ENCODE data around the gene ANTKMT.
"Not testable (repeated sequence)": the region's sequence is repeated elsewhere in the genome, so short reads cannot be mapped to it uniquely, and the experiment has no call there.

The ANTKMT gene

DNA sequence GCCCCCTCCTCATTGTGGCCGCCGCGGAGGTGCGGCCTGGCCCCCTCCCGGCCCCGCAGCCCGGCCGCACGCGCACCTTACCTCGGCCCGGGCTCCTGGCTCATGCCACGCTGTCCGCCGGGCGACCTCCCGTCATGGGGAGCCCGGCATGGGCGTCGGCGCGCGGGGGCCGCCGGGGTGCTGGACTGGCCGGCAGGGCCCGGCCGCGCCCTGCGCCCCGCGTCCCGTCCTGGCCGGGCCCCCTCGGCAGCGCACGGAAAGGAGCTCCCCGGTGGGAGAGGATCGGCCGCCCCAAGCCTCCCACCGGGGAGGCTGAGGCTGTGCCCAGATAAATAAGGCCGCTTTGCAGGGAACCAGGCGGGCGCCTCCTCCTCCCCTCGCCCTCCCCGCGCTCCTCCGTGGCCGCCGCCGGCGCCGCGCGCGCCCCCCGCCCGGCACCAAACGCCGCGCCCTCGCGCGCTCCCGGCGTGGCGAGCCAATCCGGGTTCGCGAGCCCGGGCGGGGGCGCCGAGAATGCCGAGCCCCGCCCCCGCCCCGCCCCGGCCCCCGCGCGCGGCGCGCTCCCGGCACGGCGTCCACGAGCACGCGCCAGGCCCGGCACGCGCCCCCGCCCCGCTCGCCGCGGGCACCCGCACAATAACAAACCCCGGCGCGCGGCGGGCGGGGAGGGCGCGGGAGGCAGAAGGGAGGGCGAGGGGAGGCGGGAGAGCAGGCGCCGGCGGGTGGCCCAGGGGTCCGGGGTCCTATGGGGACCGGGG, 15.3 kb upstream of the ANTKMT start, which contains the start of gene FBXL16:
FBXL16 (minus strand) TSS at position 371 of the 758 bp plus-strand sequence. CDS start 8,396 bp downstream, outside the sequence.
- Histone ChIP-seq H3K27me3 (ENCODE audit: control insufficient read depth in 1 of 2, insufficient read depth in 2 of 2, low read length in 2 of 2) (peaks cover 50 to 91% of the 10 kb centered on the region in 2 donors), H3K36me3 (ENCODE audit: insufficient read depth, low read length) (no peaks in the 10 kb centered on the region), H3K4me3 (ENCODE audit: low read depth in 1 of 2, low read length in 2 of 2) (no peak within 1 kb of the TSS), H3K9ac (ENCODE audit: low read length) (no peak within 1 kb of the TSS), H3K4me1 (ENCODE audit: insufficient read depth, low read length) (no peaks in the 10 kb centered on the region), H3K27ac (ENCODE audit: low read depth, low read length) (no peak within 1 kb of the TSS), H3K9me3 (ENCODE audit: low read length) (no peaks in the 10 kb centered on the region)

DNA sequence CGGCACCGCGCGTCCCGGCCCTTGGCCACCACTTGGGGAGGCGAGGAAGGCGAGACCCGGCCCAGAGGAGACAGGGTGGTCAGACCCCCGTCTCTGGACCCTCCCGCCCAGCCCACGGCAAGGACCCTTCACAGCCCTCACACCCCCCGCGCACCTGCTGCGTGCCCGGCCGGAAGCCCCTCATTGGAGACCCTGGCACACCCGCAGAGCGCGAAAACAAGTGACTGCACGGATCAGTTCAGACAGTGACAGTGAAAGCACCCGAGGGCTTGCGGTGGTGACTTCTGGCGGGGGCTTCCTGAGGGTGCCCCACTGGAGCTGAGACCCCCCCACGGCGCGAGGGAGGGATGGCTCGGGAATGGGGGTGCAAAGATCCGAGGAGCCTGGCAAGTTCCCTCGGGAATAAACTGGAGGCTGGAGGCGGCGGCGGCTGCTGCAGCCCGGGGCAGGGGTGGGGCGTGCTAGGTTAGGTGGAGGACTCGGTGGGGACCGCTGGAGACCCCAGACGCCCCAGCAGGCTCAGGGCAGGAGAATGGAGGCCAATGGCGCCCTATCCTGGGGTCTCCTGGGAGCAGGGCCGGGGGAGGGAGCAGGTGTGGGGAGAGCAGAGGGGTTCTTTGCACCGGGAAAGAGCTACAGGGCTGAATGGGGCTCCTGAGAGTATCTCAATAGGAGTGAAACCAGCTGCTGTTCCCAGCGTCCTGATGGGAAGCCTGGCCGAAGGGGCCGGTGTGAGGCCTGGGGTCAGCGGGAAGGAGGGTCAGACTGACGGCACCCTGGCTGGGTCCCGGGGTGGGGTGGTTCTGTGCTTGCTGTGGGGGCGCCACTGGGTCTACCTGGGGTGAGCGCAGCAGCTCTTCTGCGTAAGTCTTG, 14.5 kb upstream of the ANTKMT start:
- H3K4me1 ChIP-seq (ENCODE audit: insufficient read depth, low read length): no peaks in the 10 kb centered on the region
- no peak overlapping the region for H3K4me3 ChIP-seq (ENCODE audit: low read depth in 1 of 2, low read length in 2 of 2)
- H3K27me3 ChIP-seq (ENCODE audit: control insufficient read depth in 1 of 2, insufficient read depth in 2 of 2, low read length in 2 of 2): peaks cover 57 to 92% of the 10 kb centered on the region in 2 donors

DNA sequence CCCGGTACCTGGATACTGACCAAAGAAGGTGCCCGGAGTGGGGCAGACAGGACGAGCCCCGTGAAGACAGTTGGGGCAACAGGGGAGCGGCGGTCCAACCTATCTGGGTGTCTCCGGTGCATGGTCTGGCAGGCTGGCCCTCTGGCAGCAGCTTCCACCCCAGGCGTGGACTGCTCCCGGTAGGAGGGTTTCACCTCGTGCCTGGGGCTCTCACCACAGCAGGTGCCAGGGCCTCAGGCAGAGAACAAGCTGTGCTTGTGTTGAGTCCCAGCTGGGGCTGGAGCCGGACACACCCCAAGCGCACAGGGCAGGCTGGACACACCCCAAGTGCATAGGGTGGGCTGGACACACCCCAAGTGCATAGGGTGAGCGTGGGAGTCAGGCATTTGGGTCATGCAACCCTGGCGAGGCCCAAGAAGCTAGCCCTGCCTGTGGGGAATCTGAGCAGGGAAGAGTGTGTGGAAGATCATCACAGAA, 13.8 kb upstream of the ANTKMT start:
- Histone ChIP-seq H3K4me3 (ENCODE audit: low read depth in 1 of 2, low read length in 2 of 2) (no peak overlapping the region), H3K27ac (ENCODE audit: low read depth, low read length) (no peak overlapping the region), H3K36me3 (ENCODE audit: insufficient read depth, low read length) (no peaks in the 10 kb centered on the region)

More for the DNA sequence above, 14.5 kb upstream of the ANTKMT start:
- H3K27ac ChIP-seq (ENCODE audit: low read depth, low read length): no peak overlapping the region
- H3K9ac ChIP-seq (ENCODE audit: low read length): no peak overlapping the region
- no peaks in the 10 kb centered on the region for H3K9me3 ChIP-seq (ENCODE audit: low read length)
- H3K36me3 ChIP-seq (ENCODE audit: insufficient read depth, low read length): no peaks in the 10 kb centered on the region

DNA sequence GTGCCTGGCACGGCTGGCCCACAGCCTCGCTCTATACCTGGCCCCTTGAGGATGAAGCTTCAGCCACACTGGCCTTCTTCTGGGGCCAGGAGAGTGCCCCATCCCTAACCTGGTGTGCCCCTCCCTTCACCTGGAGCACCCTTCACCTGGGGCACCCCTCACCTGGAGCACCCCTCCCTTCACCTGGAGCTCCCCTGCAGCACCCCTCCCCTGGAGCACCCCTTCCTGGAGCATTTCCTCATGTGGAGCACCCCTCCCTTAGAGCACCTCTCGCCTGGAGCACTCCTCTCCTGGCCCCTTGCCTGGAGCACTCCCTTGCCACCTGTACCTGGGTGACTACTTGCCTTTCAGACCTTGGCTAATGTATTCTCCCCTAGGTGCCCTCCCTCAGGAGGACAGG, 12.9 kb upstream of the ANTKMT start:
- H3K9ac ChIP-seq (ENCODE audit: low read length): no peak overlapping the region
- no peak overlapping the region for H3K4me3 ChIP-seq (ENCODE audit: low read depth in 1 of 2, low read length in 2 of 2)
- no peaks in the 10 kb centered on the region for H3K36me3 ChIP-seq (ENCODE audit: insufficient read depth, low read length)
- no peak overlapping the region for H3K27ac ChIP-seq (ENCODE audit: low read depth, low read length)
- H3K4me1 ChIP-seq (ENCODE audit: insufficient read depth, low read length): no peaks in the 10 kb centered on the region
- H3K27me3 ChIP-seq (ENCODE audit: control insufficient read depth in 1 of 2, insufficient read depth in 2 of 2, low read length in 2 of 2): peaks cover 57 to 79% of the 10 kb centered on the region in 2 donors
- no peaks in the 10 kb centered on the region for H3K9me3 ChIP-seq (ENCODE audit: low read length)

More for the DNA sequence above, 13.8 kb upstream of the ANTKMT start:
- H3K9ac ChIP-seq (ENCODE audit: low read length): no peak overlapping the region
- no peaks in the 10 kb centered on the region for H3K9me3 ChIP-seq (ENCODE audit: low read length)
- H3K4me1 ChIP-seq (ENCODE audit: insufficient read depth, low read length): no peaks in the 10 kb centered on the region
- peaks cover 59 to 88% of the 10 kb centered on the region in 2 donors for H3K27me3 ChIP-seq (ENCODE audit: control insufficient read depth in 1 of 2, insufficient read depth in 2 of 2, low read length in 2 of 2)

DNA sequence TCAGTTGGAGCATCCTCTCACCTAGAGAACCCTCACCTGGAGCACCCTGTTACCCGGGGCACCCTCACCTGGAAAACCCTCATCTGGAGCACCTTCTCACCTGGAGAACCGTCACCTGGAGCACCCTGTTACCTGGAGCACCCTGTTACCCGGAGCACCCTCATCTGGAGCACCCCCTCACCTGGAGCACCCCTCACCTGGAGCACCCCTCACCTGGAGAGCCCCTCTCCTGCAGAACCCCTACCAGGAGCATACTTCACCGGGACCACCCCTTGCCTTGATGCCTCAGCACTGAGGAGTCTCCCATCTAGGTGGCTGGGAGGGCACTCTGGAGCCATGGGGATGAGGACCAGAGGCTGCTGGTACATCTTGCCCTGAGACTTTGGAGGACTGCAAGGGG, 12.0 kb upstream of the ANTKMT start:
- Histone ChIP-seq H3K27ac (ENCODE audit: low read depth, low read length) (no peak overlapping the region), H3K36me3 (ENCODE audit: insufficient read depth, low read length) (no peaks in the 10 kb centered on the region), H3K4me1 (ENCODE audit: insufficient read depth, low read length) (no peaks in the 10 kb centered on the region), H3K4me3 (ENCODE audit: low read depth in 1 of 2, low read length in 2 of 2) (no peak overlapping the region), H3K9ac (ENCODE audit: low read length) (no peak overlapping the region), H3K9me3 (ENCODE audit: low read length) (no peaks in the 10 kb centered on the region), H3K27me3 (ENCODE audit: control insufficient read depth in 1 of 2, insufficient read depth in 2 of 2, low read length in 2 of 2) (peaks cover 50 to 69% of the 10 kb centered on the region in 2 donors)

DNA sequence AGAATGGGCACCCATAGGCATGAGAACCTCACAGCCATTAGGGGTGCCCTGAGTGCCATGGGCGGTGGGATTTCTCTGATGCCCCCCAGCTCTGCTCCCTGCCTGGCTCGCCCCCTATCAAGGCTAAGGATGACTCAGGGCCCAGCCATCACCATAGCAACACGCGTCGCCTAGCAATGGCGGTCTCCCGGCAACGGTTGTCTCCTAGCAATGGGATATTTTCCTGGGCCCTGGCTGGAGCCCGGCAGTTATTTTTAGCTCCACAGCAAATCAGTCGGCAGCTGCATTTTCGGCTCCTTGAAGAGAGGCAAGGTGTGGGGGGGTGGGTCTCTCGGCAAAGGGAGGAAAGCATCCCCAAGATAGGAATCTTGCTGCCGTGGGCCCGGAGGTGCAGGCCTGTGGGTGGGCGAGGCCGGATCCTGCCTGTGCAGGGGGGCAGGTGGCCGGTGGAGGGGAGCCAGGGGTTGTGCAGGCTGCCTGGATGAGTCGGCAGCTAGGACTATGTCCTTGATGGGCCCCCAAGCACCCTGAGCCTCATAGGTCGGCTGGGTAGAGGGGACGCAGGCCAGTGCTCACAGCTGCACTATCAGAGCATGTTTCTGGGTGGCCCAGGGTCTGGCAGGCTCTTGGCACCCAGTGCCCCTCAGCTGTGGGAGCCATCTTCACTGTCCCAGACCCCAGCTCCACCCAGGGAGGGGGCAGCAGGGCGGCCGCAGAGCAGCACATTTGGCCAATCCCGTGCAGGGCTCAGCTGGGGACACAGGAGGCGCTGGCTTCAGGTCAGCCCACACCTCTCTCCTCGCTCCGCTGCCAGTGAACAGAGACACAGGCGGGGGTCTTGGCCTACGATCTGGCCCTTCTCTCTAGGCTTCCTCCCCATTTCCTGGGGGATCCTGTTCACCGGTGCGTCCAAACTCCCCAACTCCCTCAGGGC, 11.1 kb upstream of the ANTKMT start:
- peaks cover 45 to 66% of the 10 kb centered on the region in 2 donors for H3K27me3 ChIP-seq (ENCODE audit: control insufficient read depth in 1 of 2, insufficient read depth in 2 of 2, low read length in 2 of 2)
- no peak overlapping the region for H3K27ac ChIP-seq (ENCODE audit: low read depth, low read length)
- peaks cover 3% of the 10 kb centered on the region for H3K4me1 ChIP-seq (ENCODE audit: insufficient read depth, low read length)
- H3K9me3 ChIP-seq (ENCODE audit: low read length): no peaks in the 10 kb centered on the region
- H3K4me3 ChIP-seq (ENCODE audit: low read depth in 1 of 2, low read length in 2 of 2): no peak overlapping the region
- no peak overlapping the region for H3K9ac ChIP-seq (ENCODE audit: low read length)
- no peaks in the 10 kb centered on the region for H3K36me3 ChIP-seq (ENCODE audit: insufficient read depth, low read length)

DNA sequence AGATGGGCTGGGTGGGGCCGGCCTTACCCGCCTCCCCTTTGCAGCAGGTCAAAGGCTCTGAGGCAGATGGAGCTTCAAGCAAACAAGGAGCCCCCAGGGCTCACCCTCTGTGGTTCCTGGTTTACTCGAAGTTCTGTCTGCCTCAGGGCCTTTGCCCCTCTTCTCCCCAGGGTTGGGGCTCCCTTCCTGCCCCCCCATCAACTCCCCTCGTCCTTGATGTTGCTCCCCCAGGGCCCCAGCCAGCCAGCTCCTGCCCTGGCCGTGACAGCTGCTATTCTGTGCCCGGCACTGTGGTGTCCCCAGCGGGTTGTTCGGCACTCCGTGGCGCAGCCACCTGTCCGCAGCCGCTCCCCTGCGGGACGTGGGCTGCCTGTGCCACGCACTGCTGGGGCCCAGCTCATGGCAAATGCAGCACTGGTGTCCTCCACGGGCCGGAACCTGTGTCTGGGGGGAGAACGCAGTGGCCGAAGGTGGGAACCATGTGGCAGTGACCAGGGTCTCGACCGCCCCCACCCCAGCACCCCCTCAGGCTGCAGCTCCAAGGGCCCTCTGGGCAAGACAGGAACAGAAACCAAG, 10.4 kb upstream of the ANTKMT start:
- Histone ChIP-seq H3K27ac (ENCODE audit: low read depth, low read length) (no peak overlapping the region), H3K27me3 (ENCODE audit: control insufficient read depth in 1 of 2, insufficient read depth in 2 of 2, low read length in 2 of 2) (peaks cover 45 to 63% of the 10 kb centered on the region in 2 donors)

DNA sequence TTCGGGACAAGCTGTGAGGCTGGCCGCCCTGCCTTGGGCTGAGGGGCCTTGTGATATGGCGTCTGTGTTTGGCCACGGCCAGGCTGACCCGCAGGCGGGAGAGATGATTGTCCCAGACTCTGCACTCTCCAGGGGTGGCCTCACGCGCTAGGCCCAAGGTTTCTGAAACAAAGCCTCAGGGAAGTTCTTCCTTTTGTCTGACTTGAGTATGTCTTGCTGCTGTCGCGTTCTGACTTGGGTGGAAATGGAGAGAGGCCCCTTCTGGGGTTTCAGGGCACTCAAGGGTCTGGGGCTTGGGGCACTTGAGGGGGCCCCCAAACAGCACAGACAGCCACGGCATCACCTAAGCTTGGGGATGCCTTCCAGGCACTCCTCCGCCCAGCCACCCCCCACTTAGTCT, 9.9 kb upstream of the ANTKMT start:
- Histone ChIP-seq H3K4me3 (ENCODE audit: low read depth in 1 of 2, low read length in 2 of 2) (no peak overlapping the region), H3K9ac (ENCODE audit: low read length) (no peak overlapping the region), H3K27ac (ENCODE audit: low read depth, low read length) (no peak overlapping the region), H3K36me3 (ENCODE audit: insufficient read depth, low read length) (no peaks in the 10 kb centered on the region), H3K9me3 (ENCODE audit: low read length) (no peaks in the 10 kb centered on the region), H3K4me1 (ENCODE audit: insufficient read depth, low read length) (peaks cover 9% of the 10 kb centered on the region), H3K27me3 (ENCODE audit: control insufficient read depth in 1 of 2, insufficient read depth in 2 of 2, low read length in 2 of 2) (peaks cover 45 to 65% of the 10 kb centered on the region in 2 donors)

More for the DNA sequence above, 10.4 kb upstream of the ANTKMT start:
- no peak overlapping the region for H3K4me3 ChIP-seq (ENCODE audit: low read depth in 1 of 2, low read length in 2 of 2)
- no peaks in the 10 kb centered on the region for H3K9me3 ChIP-seq (ENCODE audit: low read length)
- H3K9ac ChIP-seq (ENCODE audit: low read length): no peak overlapping the region
- no peaks in the 10 kb centered on the region for H3K36me3 ChIP-seq (ENCODE audit: insufficient read depth, low read length)
- H3K4me1 ChIP-seq (ENCODE audit: insufficient read depth, low read length): peaks cover 4% of the 10 kb centered on the region

DNA sequence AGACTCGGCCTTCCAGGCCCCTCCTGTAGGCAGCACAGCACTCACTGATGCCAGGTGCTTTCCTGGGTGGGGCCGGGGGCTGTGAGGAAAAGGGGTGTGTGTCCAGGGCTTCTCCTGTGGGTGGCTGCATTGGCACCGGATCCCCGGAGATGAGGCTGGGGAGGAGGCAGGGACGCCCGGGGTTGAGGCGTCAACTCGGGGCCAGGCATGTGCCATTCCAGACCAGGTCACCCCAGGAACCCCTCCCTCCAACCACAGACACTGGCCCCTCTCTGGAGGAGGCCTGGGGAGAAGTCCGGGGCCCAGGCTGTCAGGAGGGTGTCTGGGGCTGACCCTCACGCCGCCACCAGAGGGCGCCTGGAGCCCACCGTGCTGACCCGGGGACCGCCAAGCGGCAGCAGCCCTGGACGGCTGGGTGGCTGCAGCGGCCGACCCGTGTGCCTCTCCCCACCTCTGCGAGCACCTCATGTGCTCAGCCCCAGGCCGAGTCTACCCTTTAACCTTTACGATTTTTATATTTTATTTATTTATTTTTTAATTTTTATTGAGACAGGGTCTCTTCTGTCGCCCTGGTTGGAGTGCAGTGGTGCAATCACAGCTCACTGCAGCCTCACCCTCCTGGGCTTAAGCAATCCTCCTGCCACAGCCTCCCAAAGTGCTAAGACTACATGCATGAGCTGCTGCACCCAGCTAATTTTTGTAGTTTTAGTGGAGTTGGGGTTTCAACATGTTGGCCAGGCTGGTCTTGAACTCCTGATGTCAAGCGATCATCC, 9.2 kb upstream of the ANTKMT start:
- Histone ChIP-seq H3K27me3 (ENCODE audit: control insufficient read depth in 1 of 2, insufficient read depth in 2 of 2, low read length in 2 of 2) (peaks cover 45 to 65% of the 10 kb centered on the region in 2 donors), H3K36me3 (ENCODE audit: insufficient read depth, low read length) (no peaks in the 10 kb centered on the region), H3K9me3 (ENCODE audit: low read length) (no peaks in the 10 kb centered on the region), H3K4me3 (ENCODE audit: low read depth in 1 of 2, low read length in 2 of 2) (no peak overlapping the region), H3K27ac (ENCODE audit: low read depth, low read length) (no peak overlapping the region), H3K9ac (ENCODE audit: low read length) (no peak overlapping the region), H3K4me1 (ENCODE audit: insufficient read depth, low read length) (peaks cover 15% of the 10 kb centered on the region)

DNA sequence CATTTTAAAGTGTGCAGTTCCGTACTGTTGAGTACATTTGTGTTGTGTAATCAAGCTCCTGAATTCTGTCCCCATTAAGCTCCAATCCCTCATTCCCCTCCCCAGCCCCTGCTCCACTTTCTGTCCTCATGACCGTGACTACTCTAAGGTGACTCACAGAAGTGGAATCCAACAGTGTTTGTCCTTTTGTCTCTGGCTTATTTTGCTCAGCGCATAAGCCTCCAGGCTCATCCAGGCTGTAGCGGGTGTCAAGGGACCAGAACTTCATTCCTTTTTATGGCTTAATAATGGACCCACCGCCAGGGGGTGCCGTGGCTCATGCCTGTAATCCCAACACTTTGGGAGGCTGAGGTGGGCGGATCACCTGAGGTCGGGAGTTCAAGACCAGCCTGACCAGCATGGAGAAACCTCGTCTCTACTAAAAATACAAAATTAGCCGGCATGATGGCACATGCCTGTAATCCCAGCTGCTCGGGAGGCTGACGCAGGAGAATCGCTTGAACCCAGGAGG, 8.2 kb upstream of the ANTKMT start:
- peaks cover 37 to 59% of the 10 kb centered on the region in 2 donors for H3K27me3 ChIP-seq (ENCODE audit: control insufficient read depth in 1 of 2, insufficient read depth in 2 of 2, low read length in 2 of 2)
- H3K36me3 ChIP-seq (ENCODE audit: insufficient read depth, low read length); H3K9me3 ChIP-seq (ENCODE audit: low read length); H3K9ac ChIP-seq (ENCODE audit: low read length); H3K4me3 ChIP-seq (ENCODE audit: low read depth in 1 of 2, low read length in 2 of 2); H3K27ac ChIP-seq (ENCODE audit: low read depth, low read length): not testable (repeated sequence)
- H3K4me1 ChIP-seq (ENCODE audit: insufficient read depth, low read length): peaks cover 15% of the 10 kb centered on the region

All from muscle layer of colon (tissue), 2 donors.